Suprapubic skin (tissue), 3 donors: ENCODE measurements around the gene HOXC10.

Experiments used
- POLR2A ChIP-seq, 2 donors: fragments of 450-650 bp; IDR thresholded peaks; one replicate each; pipeline ENCODE4 v1.6.1; 2017; ENCODE audit warnings: antibody characterized with exemption in 2 of 2, mild to moderate bottlenecking in 2 of 2, moderate library complexity in 2 of 2
- TF ChIP-seq, protein P1 (sequence below), 2 donors: fragments of 200-600 bp in 1 of 2; fragments of 450-650 bp in 1 of 2; sonication (generic) in 1 of 2; IDR thresholded peaks; one replicate each; pipeline ENCODE4 v1.5.1; 2016 to 2019; ENCODE audit warnings: antibody characterized with exemption in 2 of 2, mild to moderate bottlenecking in 1 of 2, moderate library complexity in 1 of 2

DNA sequence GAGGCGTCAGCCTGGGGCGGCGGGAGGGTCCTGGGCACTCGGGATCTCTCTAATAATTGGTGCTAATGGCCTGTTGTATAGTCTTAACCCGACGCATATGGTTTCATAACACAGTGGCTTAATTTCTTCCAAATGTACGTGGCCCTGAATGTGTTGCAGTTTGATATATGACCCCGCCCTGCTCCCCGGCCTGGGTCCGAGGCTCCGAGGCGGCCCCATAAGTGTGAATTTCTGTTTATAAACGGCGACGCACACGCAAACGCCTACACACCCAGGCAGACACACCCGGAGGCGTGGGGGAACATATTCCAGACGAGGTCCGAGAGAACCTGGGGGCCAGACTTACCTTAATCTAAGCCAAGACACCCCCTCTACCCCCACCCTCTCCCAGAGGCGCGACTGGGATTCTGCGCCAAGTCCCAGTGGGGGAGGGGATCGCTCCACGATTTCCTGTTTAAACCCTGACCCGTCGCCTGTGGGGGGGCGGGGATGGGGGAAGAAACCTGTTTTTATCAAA is 33.6 kb downstream of the HOXC10 start:
- TF ChIP-seq, protein P1, sequence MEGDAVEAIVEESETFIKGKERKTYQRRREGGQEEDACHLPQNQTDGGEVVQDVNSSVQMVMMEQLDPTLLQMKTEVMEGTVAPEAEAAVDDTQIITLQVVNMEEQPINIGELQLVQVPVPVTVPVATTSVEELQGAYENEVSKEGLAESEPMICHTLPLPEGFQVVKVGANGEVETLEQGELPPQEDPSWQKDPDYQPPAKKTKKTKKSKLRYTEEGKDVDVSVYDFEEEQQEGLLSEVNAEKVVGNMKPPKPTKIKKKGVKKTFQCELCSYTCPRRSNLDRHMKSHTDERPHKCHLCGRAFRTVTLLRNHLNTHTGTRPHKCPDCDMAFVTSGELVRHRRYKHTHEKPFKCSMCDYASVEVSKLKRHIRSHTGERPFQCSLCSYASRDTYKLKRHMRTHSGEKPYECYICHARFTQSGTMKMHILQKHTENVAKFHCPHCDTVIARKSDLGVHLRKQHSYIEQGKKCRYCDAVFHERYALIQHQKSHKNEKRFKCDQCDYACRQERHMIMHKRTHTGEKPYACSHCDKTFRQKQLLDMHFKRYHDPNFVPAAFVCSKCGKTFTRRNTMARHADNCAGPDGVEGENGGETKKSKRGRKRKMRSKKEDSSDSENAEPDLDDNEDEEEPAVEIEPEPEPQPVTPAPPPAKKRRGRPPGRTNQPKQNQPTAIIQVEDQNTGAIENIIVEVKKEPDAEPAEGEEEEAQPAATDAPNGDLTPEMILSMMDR (IDR thresholded peaks at IDR 0.05) = no peak
- TF ChIP-seq POLR2A (IDR thresholded peaks at IDR 0.05) = no peak
